ENCODE measurements around the gene LRRC57. TPM values are rescaled to one million over a fixed set of nuclear protein-coding genes. Genes with fewer than 3 reads are reported as not detected.

The LRRC57 gene
- total RNA-seq, 1 donor from 2014 or later: 18.1 TPM

DNA sequence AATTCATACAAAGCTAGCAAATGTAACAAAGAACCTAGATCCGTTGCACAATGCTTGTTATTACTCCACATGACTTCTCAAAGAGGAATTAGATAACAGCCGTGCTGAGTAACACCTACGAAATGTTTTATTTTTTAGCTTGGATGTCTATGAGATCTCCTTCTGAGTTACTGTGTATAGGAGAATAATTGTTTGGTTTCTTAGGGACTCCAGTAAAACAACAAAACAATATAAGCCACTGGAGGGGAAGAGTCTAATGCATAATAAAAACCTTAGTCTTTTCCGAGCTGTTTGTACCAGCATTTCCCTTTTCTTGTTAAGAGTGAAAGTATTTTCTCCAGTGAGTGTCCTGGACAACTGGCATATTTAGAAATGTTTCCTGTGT lies 37.6 kb downstream of the LRRC57 start:
- no peaks in the 10 kb centered on the region for H3K36me3 ChIP-seq
- H3K4me3 Mint-ChIP-seq: no peak overlapping the region
- peaks cover 20% of the 10 kb centered on the region for H4K20me1 ChIP-seq (ENCODE audit: low read depth)
- H2AFZ ChIP-seq (replicated peaks): no peak overlapping the region
- peaks cover 69% of the 10 kb centered on the region for H3K79me2 ChIP-seq (ENCODE audit: low read depth)
- no peak overlapping the region for H3K4me2 ChIP-seq
- no peaks in the 10 kb centered on the region for H3K27me3 ChIP-seq
- H3K9me3 ChIP-seq (ENCODE audit: low read depth): no peaks in the 10 kb centered on the region
- no peaks in the 10 kb centered on the region for H3K4me1 ChIP-seq
- no peak overlapping the region for H3K27ac ChIP-seq
- H3K27ac Mint-ChIP-seq: no peak overlapping the region
- H3K4me3 ChIP-seq: no peak overlapping the region
- no peak for DNase-seq (ENCODE audit: low spot score)
- H3K4me1 Mint-ChIP-seq: no peaks in the 10 kb centered on the region
- H3K9me3 Mint-ChIP-seq: no peaks in the 10 kb centered on the region
- no peak overlapping the region for H3K9ac ChIP-seq
- H3K27me3 Mint-ChIP-seq (ENCODE audit: insufficient read depth, low read depth): no peaks in the 10 kb centered on the region
- peaks cover 18% of the 10 kb centered on the region for H3K36me3 Mint-ChIP-seq
- H3F3A ChIP-seq (ENCODE audit: low read depth): no peaks in the 10 kb centered on the region
- TF ChIP-seq EZH2 (IDR thresholded peaks at IDR 0.05) (no peak), EZH2phosphoT487 (IDR thresholded peaks at IDR 0.05) (no peak)

DNA sequence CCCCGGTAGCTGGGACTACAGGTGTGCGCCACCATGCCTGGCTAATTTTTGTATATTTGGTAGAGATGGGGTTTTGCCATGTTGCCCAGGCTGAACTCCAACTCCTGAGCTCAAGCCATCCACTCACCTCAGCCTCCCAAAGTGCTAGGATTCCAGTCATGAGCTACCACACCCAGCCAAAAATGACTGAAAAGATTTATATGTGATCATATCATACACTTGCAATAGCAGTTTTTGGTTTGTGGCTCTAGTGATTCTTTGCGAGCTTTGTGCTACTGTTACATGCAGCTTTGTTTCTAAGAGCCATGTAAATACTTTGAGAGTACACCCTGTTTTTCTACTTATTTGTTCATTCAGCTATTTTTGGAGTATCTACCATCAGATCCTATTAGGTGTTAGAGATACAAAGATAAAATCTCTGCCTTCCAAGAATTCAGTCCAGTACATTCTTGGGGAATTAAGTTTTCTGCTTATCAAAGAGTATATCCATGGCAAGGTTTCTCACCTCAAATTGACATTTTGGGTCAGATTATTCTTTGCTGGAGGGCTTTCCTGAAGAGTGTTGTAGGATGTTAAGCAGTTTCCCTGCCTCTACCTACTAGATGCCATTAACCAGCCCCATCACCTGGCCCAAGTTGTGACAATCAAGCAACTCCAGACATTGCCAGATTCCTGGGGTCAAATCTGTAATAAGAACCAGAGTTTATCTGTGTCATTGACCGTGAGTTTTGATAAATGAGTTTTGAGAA lies 38.2 kb downstream of the LRRC57 start:
- peaks cover 13% of the 10 kb centered on the region for H3K36me3 Mint-ChIP-seq
- no peak overlapping the region for H3K4me3 ChIP-seq
- no peak overlapping the region for H3K4me3 Mint-ChIP-seq
- H3K9me3 Mint-ChIP-seq: no peaks in the 10 kb centered on the region
- H3K9ac ChIP-seq: no peak overlapping the region
- no peaks in the 10 kb centered on the region for H3K27me3 ChIP-seq
- H4K20me1 ChIP-seq (ENCODE audit: low read depth): peaks cover 20% of the 10 kb centered on the region
- no peaks in the 10 kb centered on the region for H3K4me1 ChIP-seq
- H3K27me3 Mint-ChIP-seq (ENCODE audit: insufficient read depth, low read depth): no peaks in the 10 kb centered on the region
- H3K79me2 ChIP-seq (ENCODE audit: low read depth): peaks cover 70% of the 10 kb centered on the region
- no peaks in the 10 kb centered on the region for H3F3A ChIP-seq (ENCODE audit: low read depth)
- H3K9me3 ChIP-seq (ENCODE audit: low read depth): no peaks in the 10 kb centered on the region
- H3K4me1 Mint-ChIP-seq: no peaks in the 10 kb centered on the region
- TF ChIP-seq EZH2 (IDR thresholded peaks at IDR 0.05) (no peak), EZH2phosphoT487 (IDR thresholded peaks at IDR 0.05) (no peak)
- TF ChIP-seq, protein P1, sequence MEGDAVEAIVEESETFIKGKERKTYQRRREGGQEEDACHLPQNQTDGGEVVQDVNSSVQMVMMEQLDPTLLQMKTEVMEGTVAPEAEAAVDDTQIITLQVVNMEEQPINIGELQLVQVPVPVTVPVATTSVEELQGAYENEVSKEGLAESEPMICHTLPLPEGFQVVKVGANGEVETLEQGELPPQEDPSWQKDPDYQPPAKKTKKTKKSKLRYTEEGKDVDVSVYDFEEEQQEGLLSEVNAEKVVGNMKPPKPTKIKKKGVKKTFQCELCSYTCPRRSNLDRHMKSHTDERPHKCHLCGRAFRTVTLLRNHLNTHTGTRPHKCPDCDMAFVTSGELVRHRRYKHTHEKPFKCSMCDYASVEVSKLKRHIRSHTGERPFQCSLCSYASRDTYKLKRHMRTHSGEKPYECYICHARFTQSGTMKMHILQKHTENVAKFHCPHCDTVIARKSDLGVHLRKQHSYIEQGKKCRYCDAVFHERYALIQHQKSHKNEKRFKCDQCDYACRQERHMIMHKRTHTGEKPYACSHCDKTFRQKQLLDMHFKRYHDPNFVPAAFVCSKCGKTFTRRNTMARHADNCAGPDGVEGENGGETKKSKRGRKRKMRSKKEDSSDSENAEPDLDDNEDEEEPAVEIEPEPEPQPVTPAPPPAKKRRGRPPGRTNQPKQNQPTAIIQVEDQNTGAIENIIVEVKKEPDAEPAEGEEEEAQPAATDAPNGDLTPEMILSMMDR (IDR thresholded peaks at IDR 0.05): no peak
- no peak overlapping the region for H3K4me2 ChIP-seq
- no peak for DNase-seq (ENCODE audit: low spot score)
- no peak overlapping the region for H3K27ac ChIP-seq
- no peak overlapping the region for H2AFZ ChIP-seq (replicated peaks)
- no peaks in the 10 kb centered on the region for H3K36me3 ChIP-seq
- H3K27ac Mint-ChIP-seq: no peak overlapping the region

DNA sequence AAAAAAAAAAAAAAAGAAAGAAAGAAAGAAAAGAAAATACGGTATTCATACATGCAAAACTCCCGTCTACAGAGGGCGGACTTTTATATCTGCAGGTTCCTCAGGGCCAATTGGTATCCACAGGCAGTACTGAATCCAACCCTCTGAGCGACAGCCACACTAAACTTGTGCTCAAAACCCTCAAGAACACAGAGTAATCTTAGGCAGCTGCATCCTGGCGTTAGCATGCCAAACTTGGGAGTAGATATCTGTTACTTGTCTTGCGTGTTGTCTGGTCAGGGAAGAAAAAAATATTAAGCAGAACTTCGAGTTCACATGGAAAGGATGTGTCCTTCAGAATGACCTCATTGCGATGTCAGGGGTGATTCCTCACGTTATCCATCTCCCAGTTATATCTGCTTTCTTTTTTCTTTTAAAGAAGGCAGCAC lies 40.3 kb downstream of the LRRC57 start:
- Histone ChIP-seq H3K36me3 (no peaks in the 10 kb centered on the region), H3K27me3 (no peaks in the 10 kb centered on the region), H4K20me1 (ENCODE audit: low read depth) (peaks cover 29% of the 10 kb centered on the region), H3K4me1 (no peaks in the 10 kb centered on the region), H2AFZ (replicated peaks) (no peak overlapping the region), H3F3A (ENCODE audit: low read depth) (no peaks in the 10 kb centered on the region), H3K27ac (no peak overlapping the region), H3K4me2 (no peak overlapping the region), H3K9ac (no peak overlapping the region), H3K79me2 (ENCODE audit: low read depth) (peaks cover 90% of the 10 kb centered on the region), H3K4me3 (no peak overlapping the region), H3K9me3 (ENCODE audit: low read depth) (no peaks in the 10 kb centered on the region)
- Mint-ChIP-seq H3K4me1 (peaks cover 6% of the 10 kb centered on the region), H3K9me3 (no peaks in the 10 kb centered on the region), H3K27ac (no peak overlapping the region), H3K27me3 (ENCODE audit: insufficient read depth, low read depth) (no peaks in the 10 kb centered on the region), H3K36me3 (peaks cover 9% of the 10 kb centered on the region), H3K4me3 (no peak overlapping the region)
- no peak for DNase-seq (ENCODE audit: low spot score)
- TF ChIP-seq EZH2phosphoT487 (IDR thresholded peaks at IDR 0.05) (no peak), EZH2 (IDR thresholded peaks at IDR 0.05) (no peak)
- TF ChIP-seq, protein P1 (IDR thresholded peaks at IDR 0.05): no peak

DNA sequence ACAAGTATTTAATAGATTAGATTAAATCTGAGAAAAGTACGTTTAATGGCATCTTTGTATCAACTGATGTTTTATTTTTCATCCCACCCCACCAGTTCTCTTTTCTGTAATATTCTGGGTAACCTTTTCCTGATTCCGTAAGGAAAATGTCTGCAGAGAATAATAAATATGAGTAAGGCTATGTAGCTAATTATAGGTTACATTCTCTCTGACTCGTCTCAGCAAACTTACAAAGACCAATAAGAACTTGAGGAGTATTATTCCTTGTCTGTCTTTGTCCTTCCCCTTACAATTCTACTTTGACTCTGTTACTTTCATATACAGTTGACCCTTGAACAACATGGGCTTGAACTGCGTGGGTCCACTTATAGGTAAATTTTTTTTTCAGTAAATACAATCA lies 41.1 kb downstream of the LRRC57 start:
- peaks cover 2% of the 10 kb centered on the region for H3K36me3 Mint-ChIP-seq
- H3K9me3 ChIP-seq (ENCODE audit: low read depth): no peaks in the 10 kb centered on the region
- peaks cover 6% of the 10 kb centered on the region for H3K4me1 Mint-ChIP-seq
- no peak overlapping the region for H2AFZ ChIP-seq (replicated peaks)
- H3F3A ChIP-seq (ENCODE audit: low read depth): no peaks in the 10 kb centered on the region
- DNase-seq (ENCODE audit: low spot score): no peak
- H3K36me3 ChIP-seq: no peaks in the 10 kb centered on the region
- no peaks in the 10 kb centered on the region for H3K9me3 Mint-ChIP-seq
- no peak overlapping the region for H3K9ac ChIP-seq
- TF ChIP-seq, protein P1 (IDR thresholded peaks at IDR 0.05): no peak
- TF ChIP-seq EZH2 (IDR thresholded peaks at IDR 0.05): no peak
- no peak overlapping the region for H3K4me3 Mint-ChIP-seq
- H3K4me3 ChIP-seq: no peak overlapping the region
- peaks cover 31% of the 10 kb centered on the region for H4K20me1 ChIP-seq (ENCODE audit: low read depth)
- no peaks in the 10 kb centered on the region for H3K4me1 ChIP-seq
- no peaks in the 10 kb centered on the region for H3K27me3 Mint-ChIP-seq (ENCODE audit: insufficient read depth, low read depth)
- H3K4me2 ChIP-seq: no peak overlapping the region
- H3K79me2 ChIP-seq (ENCODE audit: low read depth): peaks cover 90% of the 10 kb centered on the region
- no peak overlapping the region for H3K27ac ChIP-seq
- H3K27ac Mint-ChIP-seq: no peak overlapping the region
- no peaks in the 10 kb centered on the region for H3K27me3 ChIP-seq

Measured in neural progenitor cell (in vitro differentiated cells).